ENCODE data around the gene COBLL1. TPM values are rescaled to one million over a fixed set of nuclear protein-coding genes. Genes with fewer than 3 reads are reported as not detected.

Gene COBLL1
- total RNA-seq, 1 experiment from 2014 or later: 3.6 TPM

- Histone ChIP-seq H3K79me2 (ENCODE audit: low read length) (no peaks in the 10 kb centered on the region), H3K4me3 (ENCODE audit: low read length) (no peak overlapping the region), H3K27ac (ENCODE audit: low read length) (no peak overlapping the region), H3F3A (ENCODE audit: low read length, unreplicated experiment) (no peaks in the 10 kb centered on the region), H3K4me2 (ENCODE audit: low read length) (peak overlapping the region; percentile 33; the same call in 1 of the 2 replicates), H3K4me1 (ENCODE audit: insufficient read depth, low read length) (0 out of 2 replicates have a peak, but pooled peaks cover 8% of the 10 kb centered on the region), H3K9me2 (replicated peaks; ENCODE audit: low read length) (no peaks in the 10 kb centered on the region), H4K20me1 (ENCODE audit: low read length) (no peaks in the 10 kb centered on the region), H3K9ac (ENCODE audit: low read length) (no peak overlapping the region), H3K36me3 (ENCODE audit: low read depth, low read length) (no peaks in the 10 kb centered on the region), H3K9me3 (ENCODE audit: low read length) (no peaks in the 10 kb centered on the region), H3K27me3 (ENCODE audit: low read length) (no peaks in the 10 kb centered on the region), H2AFZ (ENCODE audit: low read length) (peak overlapping the region; percentile 19; the same call in 1 of the 2 replicates)
- no TSS peak for BruUV-seq (replicated peaks)
- CTCF ChIA-PET: no interaction called here
- intact Hi-C loops (cut with micrococcal nuclease): loop anchor here (1.0 kb wide), 1 partner anchor 32 kb away; the partner anchor contains the start of gene COBLL1
- POLR2A ChIA-PET (ENCODE audit: unreplicated experiment): no interaction called here
- ATAC-seq (peak; percentile 73), DNase-seq (no peak)
- TF ChIP-seq EZH2 (IDR thresholded peaks at IDR 0.05; ENCODE audit: low read length, unreplicated experiment): no peak
- TF ChIP-seq CTCF (conservative IDR thresholded peaks at IDR 0.05; ENCODE audit: low read depth, low read length): no peak
- no peak for TF ChIP-seq EZH2phosphoT487 (IDR thresholded peaks at IDR 0.05; ENCODE audit: borderline replicate concordance, low read length)
These were observed 31.7 kb upstream of the COBLL1 start for GRCh38 chr2:164873210-164873908.

- H3K9me2 ChIP-seq (replicated peaks; ENCODE audit: low read length): no peaks in the 10 kb centered on the region
- ChIA-PET CTCF (no interaction called here), POLR2A (ENCODE audit: unreplicated experiment) (no interaction called here)
- no peaks in the 10 kb centered on the region for H3K36me3 ChIP-seq (ENCODE audit: low read depth, low read length)
- DNase-seq: no peak
- no peak overlapping the region for H2AFZ ChIP-seq (ENCODE audit: low read length)
- no peaks in the 10 kb centered on the region for H4K20me1 ChIP-seq (ENCODE audit: low read length)
- no peaks in the 10 kb centered on the region for H3K27me3 ChIP-seq (ENCODE audit: low read length)
- no peak overlapping the region for H3K4me3 ChIP-seq (ENCODE audit: low read length)
- intact Hi-C loops (cut with micrococcal nuclease): no loop called here
- H3K27ac ChIP-seq (ENCODE audit: low read length): no peak overlapping the region
- TF ChIP-seq EZH2 (IDR thresholded peaks at IDR 0.05; ENCODE audit: low read length, unreplicated experiment): no peak
- no peak for TF ChIP-seq EZH2phosphoT487 (IDR thresholded peaks at IDR 0.05; ENCODE audit: borderline replicate concordance, low read length)
- no peak for TF ChIP-seq CTCF (conservative IDR thresholded peaks at IDR 0.05; ENCODE audit: low read depth, low read length)
- H3K4me1 ChIP-seq (ENCODE audit: insufficient read depth, low read length): 0 out of 2 replicates have a peak, but pooled peaks cover 8% of the 10 kb centered on the region
- no peak overlapping the region for H3K9ac ChIP-seq (ENCODE audit: low read length)
- no peak overlapping the region for H3K4me2 ChIP-seq (ENCODE audit: low read length)
- H3F3A ChIP-seq (ENCODE audit: low read length, unreplicated experiment): no peaks in the 10 kb centered on the region
- H3K9me3 ChIP-seq (ENCODE audit: low read length): no peaks in the 10 kb centered on the region
- no TSS peak for BruUV-seq (replicated peaks)
- ATAC-seq: no peak
- no peaks in the 10 kb centered on the region for H3K79me2 ChIP-seq (ENCODE audit: low read length)
These were observed 29.8 kb upstream of the COBLL1 start for GRCh38 chr2:164871404-164871803.

- H3K36me3 ChIP-seq (ENCODE audit: low read depth, low read length): no peaks in the 10 kb centered on the region
- ChIA-PET CTCF (no interaction called here), POLR2A (ENCODE audit: unreplicated experiment) (no interaction called here)
- no peak overlapping the region for H2AFZ ChIP-seq (ENCODE audit: low read length)
- TF ChIP-seq CTCF (conservative IDR thresholded peaks at IDR 0.05; ENCODE audit: low read depth, low read length) (no peak), EZH2 (IDR thresholded peaks at IDR 0.05; ENCODE audit: low read length, unreplicated experiment) (no peak), EZH2phosphoT487 (IDR thresholded peaks at IDR 0.05; ENCODE audit: borderline replicate concordance, low read length) (no peak)
- ATAC-seq: no peak
- H3K9me3 ChIP-seq (ENCODE audit: low read length): no peaks in the 10 kb centered on the region
- no TSS peak for BruUV-seq (replicated peaks)
- H3K4me3 ChIP-seq (ENCODE audit: low read length): no peak overlapping the region
- 0 out of 2 replicates have a peak, but pooled peaks cover 8% of the 10 kb centered on the region for H3K4me1 ChIP-seq (ENCODE audit: insufficient read depth, low read length)
- no peak overlapping the region for H3K9ac ChIP-seq (ENCODE audit: low read length)
- H3K9me2 ChIP-seq (replicated peaks; ENCODE audit: low read length): no peaks in the 10 kb centered on the region
- no peak overlapping the region for H3K27ac ChIP-seq (ENCODE audit: low read length)
- no peak overlapping the region for H3K4me2 ChIP-seq (ENCODE audit: low read length)
- H4K20me1 ChIP-seq (ENCODE audit: low read length): no peaks in the 10 kb centered on the region
- H3K27me3 ChIP-seq (ENCODE audit: low read length): peaks cover 2% of the 10 kb centered on the region
- no peak for DNase-seq
- no peaks in the 10 kb centered on the region for H3F3A ChIP-seq (ENCODE audit: low read length, unreplicated experiment)
- H3K79me2 ChIP-seq (ENCODE audit: low read length): no peaks in the 10 kb centered on the region
- intact Hi-C loops (cut with micrococcal nuclease): no loop called here
These were observed 27.8 kb upstream of the COBLL1 start for GRCh38 chr2:164869420-164869772.

Data from PC-3 (cell line).